Natural killer cell (primary cell): ENCODE measurements around the gene RHPN2. TPM values are rescaled to one million over a fixed set of nuclear protein-coding genes. Genes with fewer than 3 reads are reported as not detected.

Source experiments
- ATAC-seq, 3 donors: fragments of 150-1000 bp in 2 of 3; fragments of 200-7000 bp in 1 of 3; cut with Tn5 transposase; 1 replicate in 1 of 3; 2 replicates in 2 of 3; pipeline ENCODE4 v1.10.0; 2021; ENCODE audit warnings: mild to moderate bottlenecking in 2 of 3, moderate library complexity in 2 of 3
- DNase-seq, 2 donors: peaks; one replicate each; pipeline versions ENCODE4 v3.0.0 to v3.0.0-alpha.2; 2013 to 2021; ENCODE audit warnings: mixed read lengths in 1 of 2
- H3K27ac ChIP-seq: one replicate; pipeline ENCODE4 v1.5.1; 2013; ENCODE audit warnings: mild to moderate bottlenecking, low read length
- H3K27me3 ChIP-seq: one replicate; pipeline ENCODE4 v1.6.1; 2013; ENCODE audit warnings: low read length; ENCODE audit not compliant: control insufficient read depth, insufficient read depth
- H3K36me3 ChIP-seq: one replicate; pipeline ENCODE4 v1.6.1; 2013; ENCODE audit warnings: low read length; ENCODE audit not compliant: control insufficient read depth, insufficient read depth
- H3K4me1 ChIP-seq: one replicate; pipeline ENCODE4 v1.6.1; 2013; ENCODE audit warnings: low read length; ENCODE audit not compliant: control insufficient read depth, insufficient read depth
- H3K4me3 ChIP-seq: one replicate; pipeline ENCODE4 v1.5.1; 2013; ENCODE audit warnings: low read length
- H3K9me3 ChIP-seq: one replicate; pipeline ENCODE4 v1.6.1; 2013; ENCODE audit warnings: low read length; ENCODE audit not compliant: control insufficient read depth, insufficient read depth
- H3K27ac Mint-ChIP-seq, 2 donors: one replicate each; pipeline ENCODE4 v1.8.0; 2022; ENCODE audit warnings: mild to moderate bottlenecking in 2 of 2, mixed read lengths in 2 of 2, moderate library complexity in 1 of 2
- H3K27me3 Mint-ChIP-seq, 2 donors: one replicate each; pipeline ENCODE4 v1.8.0; 2022; ENCODE audit warnings: low read depth in 2 of 2, mixed read lengths in 2 of 2
- H3K36me3 Mint-ChIP-seq: one replicate; pipeline ENCODE4 v1.8.0; 2022; ENCODE audit warnings: mixed read lengths
- H3K4me1 Mint-ChIP-seq, 2 donors: one replicate each; pipeline ENCODE4 v1.8.0; 2022; ENCODE audit warnings: mixed read lengths in 2 of 2
- H3K4me3 Mint-ChIP-seq: one replicate; pipeline ENCODE4 v1.8.0; 2022; ENCODE audit warnings: mild to moderate bottlenecking, moderate library complexity, mixed read lengths
- H3K9me3 Mint-ChIP-seq, 2 donors: one replicate each; pipeline ENCODE4 v1.8.0; 2022; ENCODE audit warnings: mixed read lengths in 2 of 2
- CTCF ChIP-seq: fragments of 200-600 bp; IDR thresholded peaks from one replicate; pipeline ENCODE4 v1.8.0; 2022; ENCODE audit warnings: antibody characterized with exemption
- WGBS: methylation state at CpG from one replicate; pipeline ENCODE4 v1.1.7; 2013; ENCODE audit warnings: missing lambda C conversion rate; ENCODE audit not compliant: insufficient coverage; 5-methylcytosine and 5-hydroxymethylcytosine counted together
- intact Hi-C: fragments of 100-400 bp; cut with micrococcal nuclease; formaldehyde crosslinking; loops from one replicate; pipeline ENCODE4 v1.14.2; 2022
- total RNA-seq, 4 donors: library from RNA; stranded (reverse); fragments of 120-200 nt in 1 of 4; gene quantifications; one replicate each; pipeline versions ENCODE4 v1.2.3 to v1.2.4, GENCODE V29; 2013 to 2022

RHPN2 gene
- total RNA-seq, 3 donors from 2014 or later (not counting 1 experiment from before 2014, with no cell fraction given) = 0.35 TPM; not detected in 2

GRCh38 chr19:33094436-33095067, 29.9 kb upstream of the RHPN2 start:
- Histone ChIP-seq H3K4me3 (no peak overlapping the region), H3K9me3 (no peaks in the 10 kb centered on the region), H3K4me1 (no peaks in the 10 kb centered on the region), H3K27me3 (no peaks in the 10 kb centered on the region), H3K27ac (no peak overlapping the region), H3K36me3 (peaks cover 62% of the 10 kb centered on the region)
- H3K27ac Mint-ChIP-seq = no peak overlapping the region
- no peaks in the 10 kb centered on the region for H3K9me3 Mint-ChIP-seq
- H3K27me3 Mint-ChIP-seq = no peaks in the 10 kb centered on the region
- ATAC-seq (no peak), DNase-seq (no peak)
- WGBS = 97% methylated on average over 3 of the region's 6 CpGs
- H3K36me3 Mint-ChIP-seq = peaks cover 39% of the 10 kb centered on the region
- TF ChIP-seq CTCF = no peak
- H3K4me3 Mint-ChIP-seq = no peak overlapping the region
- peaks cover 0 to 7% of the 10 kb centered on the region in 2 donors for H3K4me1 Mint-ChIP-seq
- intact Hi-C loops = no loop called here

GRCh38 chr19:33093420-33094210, 28.9 kb upstream of the RHPN2 start:
- Histone ChIP-seq H3K9me3 (no peaks in the 10 kb centered on the region), H3K36me3 (peaks cover 67% of the 10 kb centered on the region), H3K4me3 (no peak overlapping the region), H3K4me1 (no peaks in the 10 kb centered on the region), H3K27ac (no peak overlapping the region), H3K27me3 (no peaks in the 10 kb centered on the region)
- no peak overlapping the region for H3K27ac Mint-ChIP-seq
- H3K9me3 Mint-ChIP-seq = no peaks in the 10 kb centered on the region
- H3K4me1 Mint-ChIP-seq = peaks cover 0 to 7% of the 10 kb centered on the region in 2 donors
- no peak for DNase-seq
- no peaks in the 10 kb centered on the region for H3K27me3 Mint-ChIP-seq
- peaks cover 47% of the 10 kb centered on the region for H3K36me3 Mint-ChIP-seq
- no peak for TF ChIP-seq CTCF
- ATAC-seq = no peak
- 98% methylated on average over 11 of the region's 11 CpGs for WGBS
- H3K4me3 Mint-ChIP-seq = no peak overlapping the region
- intact Hi-C loops = no loop called here

GRCh38 chr19:33090179-33090578, 25.5 kb upstream of the RHPN2 start:
- no peak for TF ChIP-seq CTCF

More at GRCh38 chr19:33090179-33090578, 25.5 kb upstream of the RHPN2 start:
- H3K4me1 Mint-ChIP-seq = peaks cover 0 to 4% of the 10 kb centered on the region in 2 donors
- WGBS = 100% methylated on average over 2 of the region's 3 CpGs
- Histone ChIP-seq H3K36me3 (peaks cover 46% of the 10 kb centered on the region), H3K27me3 (no peaks in the 10 kb centered on the region), H3K4me1 (no peaks in the 10 kb centered on the region), H3K9me3 (no peaks in the 10 kb centered on the region), H3K4me3 (no peak overlapping the region), H3K27ac (no peak overlapping the region)
- no peak overlapping the region for H3K4me3 Mint-ChIP-seq
- H3K27ac Mint-ChIP-seq = no peak overlapping the region
- peaks cover 29% of the 10 kb centered on the region for H3K36me3 Mint-ChIP-seq
- no peaks in the 10 kb centered on the region for H3K9me3 Mint-ChIP-seq
- ATAC-seq (no peak), DNase-seq (no peak)
- H3K27me3 Mint-ChIP-seq = no peaks in the 10 kb centered on the region
- intact Hi-C loops = no loop called here
